Activated CD8-positive, alpha-beta memory T cell treated with anti-CD3 and anti-CD28 coated beads for 4 hours (primary cell): ENCODE measurements around the gene KANSL1.

Experiments
- DNase-seq, 2 donors: peaks; one replicate each; pipeline ENCODE4 v3.0.0-alpha.2; 2020; ENCODE audit warnings: low read depth in 2 of 2

The KANSL1 gene

GRCh38 chr17:46080118-46081017, 112.9 kb downstream of the KANSL1 start:
- DNase-seq: no peak

GRCh38 chr17:46078675-46079074, 114.6 kb downstream of the KANSL1 start:
- DNase-seq: no peak

GRCh38 chr17:46074540-46074939, 118.7 kb downstream of the KANSL1 start:
- no peak for DNase-seq

DNA sequence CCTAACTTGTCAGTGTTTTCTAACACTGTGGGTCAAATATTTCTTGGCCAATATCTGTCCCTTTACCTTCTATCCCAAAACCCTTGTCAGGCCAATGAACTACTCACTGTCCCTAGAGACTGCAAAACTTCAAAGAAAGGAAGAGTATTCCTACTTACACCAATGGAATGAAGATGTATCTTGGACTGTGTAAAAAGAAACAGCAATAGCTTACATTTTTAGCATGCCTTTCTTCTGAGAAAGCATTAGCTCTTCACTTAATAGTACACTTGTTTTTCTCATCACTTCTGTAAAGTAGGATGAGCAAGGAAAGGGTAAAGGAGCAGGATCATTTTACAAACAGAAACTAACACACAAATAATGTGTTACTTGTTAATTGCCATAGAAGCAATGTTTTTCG, 120.2 kb downstream of the KANSL1 start:
- DNase-seq: no peak

- DNase-seq: no peak
Observed at GRCh38 chr17:46071796-46072195, 121.4 kb downstream of the KANSL1 start.

- DNase-seq: no peak
Observed at GRCh38 chr17:46064460-46064859, 128.8 kb downstream of the KANSL1 start.

- no peak for DNase-seq
Observed at GRCh38 chr17:46063241-46063640, 130.0 kb downstream of the KANSL1 start.

DNA sequence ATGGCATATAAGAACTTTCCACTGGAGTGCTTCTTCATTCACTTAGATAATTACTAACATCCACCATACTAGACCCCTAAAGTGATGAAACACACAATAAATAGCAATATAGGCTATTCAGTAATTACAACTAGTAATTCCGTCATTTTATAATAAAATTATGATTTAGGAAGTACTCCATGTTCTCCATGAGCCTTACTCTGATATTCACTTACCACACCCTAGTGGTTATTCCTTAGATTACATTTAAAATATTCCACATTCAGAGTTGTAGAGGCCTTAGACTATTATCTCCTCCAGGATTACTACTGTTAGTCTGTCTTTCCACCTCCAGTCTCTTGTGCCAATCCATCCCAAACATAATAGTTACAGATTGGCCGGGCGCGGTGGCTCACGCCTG, 131.8 kb downstream of the KANSL1 start:
- DNase-seq: no peak

DNA sequence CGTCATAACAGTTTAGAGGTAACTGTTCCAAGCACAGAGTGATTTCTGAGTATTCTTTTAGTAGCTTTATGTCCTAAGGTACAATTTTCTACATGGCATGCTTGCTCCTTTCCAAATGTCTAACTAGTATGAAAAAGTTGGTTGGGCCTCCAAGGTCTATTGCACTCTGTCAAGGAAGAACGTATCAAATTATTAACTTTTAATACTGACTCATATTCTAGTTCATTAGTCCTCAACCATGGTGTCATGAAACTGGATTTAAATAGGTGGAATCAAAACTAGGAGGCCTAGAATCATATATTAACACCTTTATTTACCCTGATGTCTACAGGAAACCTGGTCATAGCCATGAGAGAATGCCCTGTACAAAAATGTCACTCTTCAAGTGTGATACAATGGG, 132.8 kb downstream of the KANSL1 start:
- DNase-seq: no peak

GRCh38 chr17:46059486-46059885, 133.7 kb downstream of the KANSL1 start:
- no peak for DNase-seq

- DNase-seq: no peak
Observed at GRCh38 chr17:46057366-46057765, 135.9 kb downstream of the KANSL1 start.

DNA sequence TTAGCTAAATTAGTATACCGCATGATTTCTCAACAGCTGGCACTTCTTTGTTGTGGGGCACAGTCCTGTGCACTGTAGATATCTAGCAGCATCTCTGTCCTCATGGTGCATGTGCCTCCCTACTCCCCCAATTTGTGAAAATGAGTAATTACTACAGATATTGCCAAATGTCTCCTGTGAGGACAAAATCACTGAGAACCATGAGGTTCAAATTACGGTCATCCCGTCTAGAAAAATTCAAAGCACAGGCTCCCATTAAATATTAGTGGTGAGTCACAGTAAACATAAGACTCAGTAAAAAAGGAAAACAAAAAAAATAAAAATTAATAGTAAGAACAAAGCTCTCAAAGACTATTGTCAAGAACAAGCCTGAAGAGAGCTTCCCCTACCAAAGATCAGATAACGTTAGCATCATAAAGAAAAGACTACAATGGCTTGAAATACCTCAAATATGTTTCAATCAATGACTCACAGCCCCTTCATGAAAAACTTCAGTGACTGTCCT, 136.4 kb downstream of the KANSL1 start:
- DNase-seq: no peak

- DNase-seq: no peak
Observed at GRCh38 chr17:46053911-46054534, 139.2 kb downstream of the KANSL1 start.

GRCh38 chr17:46049656-46050055, 143.6 kb downstream of the KANSL1 start:
- DNase-seq: no peak

- no peak for DNase-seq
Observed at GRCh38 chr17:46047856-46048255, 145.4 kb downstream of the KANSL1 start.

DNA sequence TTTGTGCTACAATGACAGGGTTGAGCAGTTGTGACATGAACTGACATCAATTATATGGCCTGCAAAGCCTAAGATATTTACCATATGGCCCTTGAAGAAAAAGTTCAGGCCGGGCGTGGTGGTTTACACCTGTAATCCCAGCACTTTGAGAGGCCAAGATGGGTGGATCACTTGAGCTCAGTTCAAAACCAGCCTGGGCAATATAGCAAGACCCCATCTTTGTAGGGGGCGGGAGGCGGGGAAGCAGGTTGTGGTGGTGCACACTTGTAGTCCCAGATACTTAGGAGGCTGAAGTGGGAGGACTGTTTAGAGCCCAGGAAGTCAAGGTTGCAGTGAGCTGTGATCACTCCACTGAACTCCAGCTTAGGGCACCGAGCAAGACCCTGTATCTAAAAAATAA, 145.8 kb downstream of the KANSL1 start:
- no peak for DNase-seq

DNA sequence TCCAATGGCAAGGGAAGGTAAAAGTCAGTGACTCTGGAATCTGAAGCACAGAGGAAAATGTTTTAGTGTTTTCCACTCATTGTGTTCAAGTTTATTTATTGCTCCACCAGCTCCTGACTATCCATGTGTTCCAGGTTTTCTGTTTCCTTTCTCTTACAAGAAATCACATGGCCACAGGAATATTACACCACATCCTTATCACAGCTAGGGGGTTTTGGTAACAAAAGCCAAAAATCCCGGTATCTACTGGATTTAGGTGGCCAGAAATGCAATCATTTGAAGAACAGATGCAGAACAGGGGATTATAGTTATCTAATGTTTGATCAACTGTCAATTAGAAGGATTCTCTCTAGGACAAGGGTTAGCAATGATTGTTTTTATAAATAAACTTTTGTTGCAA, 146.3 kb downstream of the KANSL1 start:
- DNase-seq: no peak

DNA sequence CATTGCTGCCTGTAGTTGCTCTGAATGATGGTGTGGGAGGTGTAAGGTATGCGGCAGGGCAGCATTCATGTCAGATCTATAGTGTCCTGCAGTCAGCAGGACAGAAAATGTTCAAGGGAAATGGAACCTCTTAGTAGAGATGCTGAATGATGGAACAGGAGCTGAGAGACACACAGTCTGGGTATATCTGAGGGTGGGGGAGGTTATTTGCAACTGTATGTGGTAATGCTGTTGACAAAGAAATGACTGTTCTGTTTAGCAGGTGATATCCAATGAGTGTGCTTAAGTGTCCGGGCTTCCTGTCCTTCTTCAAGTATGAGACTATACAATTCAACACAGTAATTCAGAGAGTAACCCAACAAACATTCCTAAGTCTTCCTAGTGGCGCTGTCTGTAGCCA, 147.6 kb downstream of the KANSL1 start:
- DNase-seq: no peak

DNA sequence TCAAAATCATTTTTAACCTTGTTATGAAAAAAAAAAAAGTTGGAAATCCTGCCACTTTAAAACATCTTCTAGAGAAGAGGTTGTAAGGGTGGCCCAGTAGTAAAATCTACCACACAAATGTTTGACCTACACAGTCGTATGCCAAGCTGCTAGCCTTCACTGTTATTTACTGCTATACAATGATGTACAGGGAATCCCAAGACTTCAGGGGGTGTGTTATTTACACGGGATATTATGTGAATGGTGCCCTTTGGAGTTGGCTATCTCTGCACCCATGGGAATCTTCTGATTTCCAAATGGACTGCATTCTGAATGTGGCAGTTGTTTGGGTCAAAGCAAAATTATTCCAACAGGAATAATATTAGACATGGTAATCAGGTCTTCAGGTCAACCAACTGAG, 148.2 kb downstream of the KANSL1 start:
- no peak for DNase-seq

GRCh38 chr17:46044286-46044928, 148.8 kb downstream of the KANSL1 start:
- peak in 1 of 2 donors; percentile 28 for DNase-seq

GRCh38 chr17:46043606-46044005, 149.6 kb downstream of the KANSL1 start:
- no peak for DNase-seq

DNA sequence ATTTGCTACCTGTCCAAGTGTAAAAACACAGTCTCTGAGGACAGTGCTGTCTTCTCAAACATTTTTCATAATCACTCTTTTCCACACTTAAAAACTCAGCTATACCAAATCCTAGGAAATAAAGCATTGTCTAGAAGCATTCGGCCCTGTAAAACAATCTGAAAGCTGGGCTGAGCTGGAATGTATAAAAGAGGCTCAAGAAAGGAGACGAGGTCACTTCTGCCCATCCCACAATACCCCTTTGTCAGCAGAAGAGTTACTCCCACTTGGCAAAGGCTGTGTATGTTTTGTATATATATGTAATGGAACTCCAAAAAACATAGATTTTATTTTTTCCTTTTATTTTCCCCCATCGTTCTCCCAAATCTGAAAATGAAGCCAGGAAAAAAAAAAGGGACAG, 150.3 kb downstream of the KANSL1 start:
- DNase-seq: no peak

- DNase-seq: no peak
Observed at GRCh38 chr17:46042246-46042645, 151.0 kb downstream of the KANSL1 start.
